IMR-90 (cell line): ENCODE data around the gene GTPBP3. TPM values are rescaled to one million over a fixed set of nuclear protein-coding genes. Genes with fewer than 3 reads are reported as not detected.

Experiments
- BHLHE40 ChIP-seq: fragments of 150-350 bp; IDR thresholded peaks from 2 replicates; pipeline ENCODE4 v1.6.1; 2016; ENCODE audit warnings: mild to moderate bottlenecking, low read depth, low read length
- ELK1 ChIP-seq: fragments of 150-350 bp; IDR thresholded peaks from 2 replicates; pipeline ENCODE4 v1.6.1; 2016; ENCODE audit warnings: low read depth, mild to moderate bottlenecking, low read length, moderate library complexity, borderline replicate concordance
- FOS ChIP-seq: fragments of 150-350 bp; IDR thresholded peaks from 2 replicates; pipeline ENCODE4 v1.6.1; 2016; ENCODE audit warnings: low read depth, low read length
- MXI1 ChIP-seq: IDR thresholded peaks from 2 replicates; pipeline ENCODE4 v1.6.1; 2012; ENCODE audit warnings: low read depth, mild to moderate bottlenecking, low read length, moderate library complexity, borderline replicate concordance
- NFE2L2 ChIP-seq: fragments of 150-350 bp; IDR thresholded peaks from 2 replicates; pipeline ENCODE4 v1.6.1; 2016; ENCODE audit warnings: low read depth, mild to moderate bottlenecking, low read length
- RFX5 ChIP-seq: IDR thresholded peaks from 2 replicates; pipeline ENCODE4 v1.8.0; 2012; ENCODE audit warnings: low read depth, mild to moderate bottlenecking, low read length, moderate library complexity
- polyA plus RNA-seq, 3 experiments: library from polyadenylated mRNA; depleted of rRNA; stranded (reverse); fragments of >200 nt; gene quantifications; 2 replicates each; pipeline ENCODE4 v1.2.3, GENCODE V29; 2012; ENCODE audit warnings: low replicate concordance in 1 of 3
- total RNA-seq: library from RNA; depleted of rRNA; stranded (reverse); fragments of >200 nt; gene quantifications from 2 replicates; pipeline ENCODE4 v1.2.3, GENCODE V29; 2012

The GTPBP3 gene
- total and polyA plus RNA-seq, 2 of the 4 experiments (the other 2 are of a cell fraction), result 4.3 to 15.1 TPM

GRCh38 chr19:17335575-17335974, 1.8 kb upstream of the GTPBP3 start (continued):
- TF ChIP-seq RFX5 (no peak), NFE2L2 (no peak), FOS (no peak), MXI1 (no peak), BHLHE40 (no peak), ELK1 (no peak)
